ENCODE results near the gene VIPR2.

The VIPR2 gene

DNA sequence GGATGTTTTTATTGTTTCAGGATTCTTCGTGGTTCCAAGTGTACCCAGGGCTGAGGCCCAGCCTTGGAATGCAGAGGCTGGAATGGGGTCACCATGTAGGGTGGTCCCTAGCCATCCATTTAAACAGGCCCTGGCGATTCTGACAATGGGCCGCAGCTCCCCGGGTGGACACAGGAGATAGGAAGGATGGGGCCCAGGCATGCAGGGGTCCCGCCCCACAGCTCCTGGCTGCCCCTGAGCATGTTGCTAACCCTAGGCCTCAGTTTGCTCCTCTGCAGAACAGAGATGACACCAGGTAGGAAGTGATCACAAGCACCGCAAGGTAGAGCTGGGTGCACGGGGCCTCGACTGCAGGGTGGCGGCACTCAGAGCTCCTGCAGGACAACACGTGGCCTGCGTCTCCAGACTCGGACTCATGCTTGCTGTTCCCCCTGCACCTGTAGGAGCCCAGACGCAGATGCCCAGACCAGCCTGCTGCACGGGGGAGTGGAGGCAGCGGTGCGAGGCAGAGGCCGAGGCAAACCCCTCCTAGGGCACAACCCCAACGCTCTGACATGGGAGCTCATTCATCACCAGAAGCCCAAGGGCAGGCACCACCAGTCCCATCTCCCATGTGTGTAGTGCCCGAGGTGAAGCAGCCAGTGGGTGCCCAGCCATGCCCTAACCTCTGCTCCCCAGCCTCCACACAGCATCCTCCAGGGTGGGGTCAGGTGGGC, 25.5 kb downstream of the VIPR2 start:
- H3K4me3 ChIP-seq (ENCODE audit: low read length), result no peak overlapping the region
- TF ChIP-seq, protein P1, sequence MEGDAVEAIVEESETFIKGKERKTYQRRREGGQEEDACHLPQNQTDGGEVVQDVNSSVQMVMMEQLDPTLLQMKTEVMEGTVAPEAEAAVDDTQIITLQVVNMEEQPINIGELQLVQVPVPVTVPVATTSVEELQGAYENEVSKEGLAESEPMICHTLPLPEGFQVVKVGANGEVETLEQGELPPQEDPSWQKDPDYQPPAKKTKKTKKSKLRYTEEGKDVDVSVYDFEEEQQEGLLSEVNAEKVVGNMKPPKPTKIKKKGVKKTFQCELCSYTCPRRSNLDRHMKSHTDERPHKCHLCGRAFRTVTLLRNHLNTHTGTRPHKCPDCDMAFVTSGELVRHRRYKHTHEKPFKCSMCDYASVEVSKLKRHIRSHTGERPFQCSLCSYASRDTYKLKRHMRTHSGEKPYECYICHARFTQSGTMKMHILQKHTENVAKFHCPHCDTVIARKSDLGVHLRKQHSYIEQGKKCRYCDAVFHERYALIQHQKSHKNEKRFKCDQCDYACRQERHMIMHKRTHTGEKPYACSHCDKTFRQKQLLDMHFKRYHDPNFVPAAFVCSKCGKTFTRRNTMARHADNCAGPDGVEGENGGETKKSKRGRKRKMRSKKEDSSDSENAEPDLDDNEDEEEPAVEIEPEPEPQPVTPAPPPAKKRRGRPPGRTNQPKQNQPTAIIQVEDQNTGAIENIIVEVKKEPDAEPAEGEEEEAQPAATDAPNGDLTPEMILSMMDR (conservative IDR thresholded peaks at IDR 0.05; ENCODE audit: low read length), result no peak
- no peak for DNase-seq (ENCODE audit: low read depth)

DNA sequence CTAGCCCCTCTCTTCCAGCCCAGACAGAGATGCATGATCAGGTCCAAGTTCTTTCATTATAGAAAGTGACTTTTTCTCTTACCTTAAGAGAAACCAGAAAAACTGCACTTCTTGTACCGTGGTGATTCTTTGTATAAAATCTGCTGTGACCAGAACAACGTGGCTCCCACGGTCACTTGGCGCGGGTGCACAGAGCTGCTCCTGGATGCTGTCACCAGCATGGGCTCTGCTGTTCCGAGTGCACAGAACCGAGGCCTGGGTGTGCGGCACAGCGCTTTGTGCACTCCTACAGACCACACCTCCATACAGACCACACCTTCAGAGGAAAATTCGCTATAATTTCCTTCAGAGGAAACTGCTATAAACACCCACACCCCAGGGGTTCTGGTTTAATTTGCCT, 26.0 kb downstream of the VIPR2 start:
- DNase-seq (ENCODE audit: low read depth), result no peak
- no peak overlapping the region for H3K4me3 ChIP-seq (ENCODE audit: low read length)
- TF ChIP-seq, protein P1 (conservative IDR thresholded peaks at IDR 0.05; ENCODE audit: low read length), result no peak

DNA sequence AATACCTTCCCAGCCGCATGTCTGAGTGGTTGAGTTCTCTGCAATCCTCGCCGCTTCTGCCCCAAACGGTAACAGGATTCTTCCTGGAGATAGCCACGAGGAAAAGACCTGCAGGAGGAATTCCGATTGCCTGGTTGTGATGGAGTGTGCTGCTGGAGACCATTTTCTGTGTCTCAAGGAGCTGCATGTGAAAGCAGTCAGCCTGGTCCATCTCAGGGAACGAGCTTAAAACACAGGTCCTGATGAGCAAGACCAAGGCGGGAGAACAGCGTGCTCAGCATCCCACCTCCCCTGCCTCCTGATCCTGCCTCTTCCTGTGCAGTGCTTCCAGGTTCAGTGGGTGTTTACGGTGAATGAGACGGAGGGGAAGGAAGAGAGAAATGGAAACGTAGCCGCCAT, 26.5 kb downstream of the VIPR2 start:
- no peak for DNase-seq (ENCODE audit: low read depth)
- TF ChIP-seq, protein P1 (conservative IDR thresholded peaks at IDR 0.05; ENCODE audit: low read length), result no peak
- H3K4me3 ChIP-seq (ENCODE audit: low read length), result no peak overlapping the region

DNA sequence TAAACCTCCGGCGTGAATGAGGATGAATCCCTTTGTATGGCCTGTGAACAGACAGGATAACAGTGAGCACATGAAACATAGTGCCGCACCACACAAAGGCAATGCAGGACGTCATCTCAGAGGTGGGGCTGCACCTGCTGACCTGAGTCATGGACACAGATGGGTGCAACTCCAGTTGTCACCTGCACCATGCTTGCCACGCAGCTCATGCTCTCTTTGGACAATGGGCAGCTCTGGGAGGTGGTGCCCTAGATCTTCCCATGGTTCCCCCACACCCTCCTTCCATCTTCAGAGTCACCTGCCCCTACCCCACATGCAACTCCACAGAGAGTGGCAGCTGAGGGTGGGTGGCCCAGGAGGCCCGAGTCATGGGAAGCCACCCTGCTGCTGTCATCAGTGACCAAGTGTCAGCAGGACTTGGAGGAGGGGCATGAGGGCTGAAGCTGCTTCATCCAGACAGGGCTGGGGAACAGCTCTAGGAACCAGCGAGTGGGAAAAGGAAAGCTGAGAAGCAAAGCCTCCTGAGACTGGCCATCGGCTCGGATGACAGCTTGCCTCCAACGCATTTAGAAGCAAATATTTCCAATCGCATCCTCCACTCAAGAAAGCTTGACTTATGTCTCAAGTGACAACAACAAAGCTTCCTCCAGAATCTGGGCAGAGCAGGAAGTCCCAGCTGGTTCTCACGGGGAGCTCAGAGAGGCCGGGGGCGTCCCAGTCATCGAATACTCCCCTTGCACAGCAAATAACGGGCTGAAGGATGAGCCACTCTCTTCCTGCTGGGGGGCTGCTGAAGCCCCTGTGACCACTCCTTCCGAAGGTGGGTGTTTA, 27.1 kb downstream of the VIPR2 start:
- no peak for DNase-seq (ENCODE audit: low read depth)
- no peak overlapping the region for H3K4me3 ChIP-seq (ENCODE audit: low read length)
- TF ChIP-seq, protein P1 (conservative IDR thresholded peaks at IDR 0.05; ENCODE audit: low read length), result no peak

DNA sequence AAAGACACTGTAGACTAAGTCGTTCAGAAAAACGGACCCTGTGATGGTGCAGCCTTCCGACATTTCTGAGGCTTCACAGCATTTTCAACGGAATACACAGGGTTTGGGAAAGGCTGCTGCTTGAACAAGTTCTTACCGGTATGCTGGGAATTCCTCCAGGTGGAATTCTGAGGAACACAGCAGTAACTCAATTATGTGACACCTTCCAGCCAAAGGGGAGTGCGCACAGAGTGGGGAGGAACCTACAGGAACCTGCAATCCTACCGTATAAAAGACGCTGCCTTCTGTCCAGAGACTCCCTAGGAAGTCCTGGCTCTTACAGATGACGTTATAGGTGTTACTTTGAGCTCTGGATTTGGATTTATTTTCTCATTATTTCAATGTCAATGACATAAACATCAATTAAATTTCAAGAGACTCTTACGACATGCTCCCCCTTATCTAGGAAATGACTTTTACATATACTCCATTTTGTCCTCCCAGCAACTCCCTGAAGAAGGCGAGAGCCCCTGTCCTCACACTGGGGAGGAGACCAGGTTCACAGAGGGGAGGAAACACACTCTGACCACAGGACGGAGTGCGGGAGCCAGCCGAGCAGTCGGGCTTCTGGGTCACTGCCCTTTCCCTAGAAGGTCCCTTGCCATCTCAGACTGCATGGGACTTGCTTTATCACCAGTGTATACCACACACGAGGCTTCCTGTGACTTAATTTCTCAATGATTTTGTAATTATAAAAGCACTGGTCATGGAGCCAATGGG, 27.9 kb downstream of the VIPR2 start:
- TF ChIP-seq, protein P1 (conservative IDR thresholded peaks at IDR 0.05; ENCODE audit: low read length), result no peak
- H3K4me3 ChIP-seq (ENCODE audit: low read length), result no peak overlapping the region
- DNase-seq (ENCODE audit: low read depth), result no peak

DNA sequence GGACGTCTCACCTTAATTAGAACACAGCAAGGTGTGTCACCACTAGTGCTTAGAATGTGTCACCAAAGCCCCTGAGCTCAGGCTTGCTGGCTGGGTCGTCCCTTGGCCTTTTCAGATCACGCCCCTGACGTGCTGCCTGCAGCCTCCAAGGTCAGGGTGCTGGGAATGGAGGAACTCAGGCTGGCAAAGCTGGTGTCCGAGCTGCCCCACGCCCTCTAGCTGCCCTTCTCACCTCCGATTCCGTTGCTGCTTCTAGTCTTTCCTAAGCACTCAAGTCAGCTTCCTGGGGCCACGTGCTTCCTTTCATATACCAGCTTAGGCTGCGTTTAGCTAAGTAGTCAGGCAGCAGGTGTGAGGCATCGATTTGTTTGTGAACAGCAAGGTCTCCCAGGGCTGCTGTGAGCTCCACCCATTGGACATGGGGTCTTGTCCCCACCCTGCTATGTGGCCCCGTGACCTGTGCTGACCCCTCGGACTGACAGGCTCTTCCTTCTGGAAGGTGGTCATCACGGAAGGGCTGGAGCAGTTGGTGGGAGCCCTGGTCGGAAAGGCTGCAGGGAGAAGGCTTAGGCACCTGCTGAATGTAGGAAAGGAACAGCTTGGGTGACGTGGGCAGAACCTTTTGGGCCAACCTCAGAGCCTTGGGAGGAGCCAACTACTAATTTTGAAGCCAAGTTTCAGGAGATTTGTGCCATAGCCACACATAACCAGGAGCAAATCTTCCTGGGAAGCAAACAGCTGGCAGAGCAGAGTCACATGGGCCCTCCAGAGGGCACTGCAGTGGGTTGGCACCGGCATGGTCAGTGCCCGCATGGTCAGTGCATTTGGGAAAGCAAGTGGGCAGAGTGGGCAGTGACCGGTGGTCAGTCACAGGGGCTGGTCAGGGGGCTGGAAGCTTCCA, 28.8 kb downstream of the VIPR2 start:
- no peak for DNase-seq (ENCODE audit: low read depth)
- TF ChIP-seq, protein P1 (conservative IDR thresholded peaks at IDR 0.05; ENCODE audit: low read length), result no peak
- H3K4me3 ChIP-seq (ENCODE audit: low read length), result no peak overlapping the region

All from AG10803 (cell line).